ENCODE measurements around the gene SH2D2A.

GRCh38 chr1:156811168-156811567 lies 5.5 kb downstream of the SH2D2A start:
- no peak for TF ChIP-seq POLR2A (IDR thresholded peaks at IDR 0.05; ENCODE audit: low read depth, low read length)
- TF ChIP-seq POLR2AphosphoS5 (IDR thresholded peaks at IDR 0.05; ENCODE audit: low read depth, low read length): no peak
